Esophagus muscularis mucosa (tissue), 4 donors: ENCODE results near the gene KBTBD2. TPM values are rescaled to one million over a fixed set of nuclear protein-coding genes. Genes with fewer than 3 reads are reported as not detected.

Source experiments
- DNase-seq: peaks from one replicate; pipeline ENCODE4 v3.0.0-alpha.2; 2017; ENCODE audit errors: extremely low spot score
- H3K27ac ChIP-seq, 4 donors: fragments of 200-600 bp; sonication (generic); replicated peaks in 1 of 4; 1 replicate in 3 of 4; 2 replicates in 1 of 4; pipeline ENCODE4 v1.5.1; 2016 to 2019; ENCODE audit warnings: mild to moderate bottlenecking in 1 of 4
- H3K27me3 ChIP-seq, 4 donors: fragments of 200-600 bp; sonication (generic); one replicate each; pipeline versions ENCODE4 v1.5.1 to v1.6.0; 2016 to 2019
- H3K36me3 ChIP-seq, 4 donors: fragments of 200-600 bp; sonication (generic); one replicate each; pipeline ENCODE4 v1.5.1; 2016 to 2019
- H3K4me1 ChIP-seq, 4 donors: fragments of 200-600 bp; sonication (generic); one replicate each; pipeline ENCODE4 v1.5.1; 2016 to 2019
- H3K4me3 ChIP-seq, 4 donors: fragments of 200-600 bp; sonication (generic); 1 replicate in 2 of 4; 2 replicates in 2 of 4; pipeline ENCODE4 v1.5.1; 2016 to 2019; ENCODE audit warnings: mild to moderate bottlenecking in 4 of 4, moderate library complexity in 1 of 4
- H3K9me3 ChIP-seq, 4 donors: fragments of 200-600 bp; sonication (generic); 1 replicate in 3 of 4; 2 replicates in 1 of 4; pipeline ENCODE4 v1.5.1; 2016 to 2019
- CTCF ChIP-seq, 3 experiments: fragments of 200-600 bp in 2 of 3; fragments of 450-650 bp in 1 of 3; sonication (generic) in 2 of 3; IDR thresholded peaks; one replicate each; pipeline ENCODE4 v1.5.1; 2017 to 2019; ENCODE audit warnings: antibody characterized with exemption in 3 of 3, mild to moderate bottlenecking in 2 of 3, moderate library complexity in 1 of 3
- EP300 ChIP-seq: sonication (generic); formaldehyde crosslinking; IDR thresholded peaks from one replicate; pipeline ENCODE4 v1.6.1; 2017; ENCODE audit warnings: antibody characterized with exemption
- POLR2A ChIP-seq: fragments of 450-650 bp; IDR thresholded peaks from one replicate; pipeline ENCODE4 v1.6.1; 2017; ENCODE audit warnings: antibody characterized with exemption, moderate library complexity, mild to moderate bottlenecking, low read depth
- POLR2AphosphoS5 ChIP-seq, 2 donors: sonication (generic); formaldehyde crosslinking; IDR thresholded peaks; one replicate each; pipeline ENCODE4 v1.6.1; 2017; ENCODE audit warnings: antibody characterized with exemption in 2 of 2
- WGBS: methylation state at CpG from one replicate; pipeline ENCODE4 v1.1.5; 2018; 5-methylcytosine and 5-hydroxymethylcytosine counted together
- intact Hi-C: fragments of 100-400 bp; cut with DNase I; formaldehyde crosslinking; loops from one replicate; pipeline ENCODE4 v1.15.1; 2023
- total RNA-seq, 4 donors: library from RNA; depleted of rRNA; stranded (reverse); fragments of >200 nt; gene quantifications; one replicate each; pipeline versions ENCODE4 v1.1.0 to v1.2.1, GENCODE V29; 2016

KBTBD2 gene
- total RNA-seq, 4 donors from 2014 or later: 28.3 to 51.2 (median 38.7) TPM

DNA sequence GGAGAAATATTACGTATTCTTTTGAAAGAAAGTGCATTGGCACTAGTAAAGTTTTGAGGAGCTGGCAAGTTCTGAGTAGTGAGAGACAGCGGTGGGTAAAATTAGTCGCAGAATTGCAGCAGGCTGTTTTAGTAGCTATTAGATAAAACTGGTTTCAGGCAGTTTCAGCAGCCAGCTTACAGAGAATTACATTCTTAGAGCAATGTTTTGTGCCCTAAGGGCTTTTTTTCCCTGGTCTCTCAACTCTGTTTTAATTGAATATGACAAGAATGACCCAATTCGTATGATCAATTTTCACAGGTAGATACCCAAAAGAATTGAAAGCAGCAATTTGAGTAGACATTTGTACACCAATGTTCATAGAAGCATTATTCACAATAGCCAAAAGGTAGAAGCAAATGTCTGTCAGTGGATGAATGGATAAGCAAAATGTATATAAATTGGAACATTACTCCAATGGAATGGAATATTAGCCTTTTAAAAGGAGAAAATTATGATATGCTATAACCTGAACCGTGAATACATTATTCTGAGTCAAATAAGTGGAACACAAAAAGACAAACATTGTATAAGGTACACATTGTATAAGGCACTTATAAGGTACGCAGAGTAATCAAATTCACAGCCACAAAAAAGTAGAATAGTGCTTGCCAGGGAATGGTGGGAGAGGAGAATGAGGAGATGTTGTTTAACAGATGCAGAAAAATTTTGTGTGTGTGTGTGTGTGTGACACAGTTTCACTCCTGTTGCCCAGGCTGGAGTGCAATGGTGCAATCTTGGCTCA, 5.2 kb upstream of the KBTBD2 start:
- TF ChIP-seq CTCF (IDR thresholded peaks at IDR 0.05) (no peak), POLR2A (no peak), POLR2AphosphoS5 (IDR thresholded peaks at IDR 0.05) (no peak), EP300 (no peak)
- intact Hi-C loops: no loop called here
- no peak for DNase-seq
- no peaks in the 10 kb centered on the region for H3K9me3 ChIP-seq
- H3K4me1 ChIP-seq: peaks cover 9 to 31% (median 25%) of the 10 kb centered on the region in 4 donors
- no peak overlapping the region for H3K27ac ChIP-seq
- no peaks in the 10 kb centered on the region for H3K36me3 ChIP-seq
- H3K27me3 ChIP-seq: no peaks in the 10 kb centered on the region
- no peak overlapping the region for H3K4me3 ChIP-seq
- 92% methylated on average over 6 of the region's 6 CpGs for WGBS

DNA sequence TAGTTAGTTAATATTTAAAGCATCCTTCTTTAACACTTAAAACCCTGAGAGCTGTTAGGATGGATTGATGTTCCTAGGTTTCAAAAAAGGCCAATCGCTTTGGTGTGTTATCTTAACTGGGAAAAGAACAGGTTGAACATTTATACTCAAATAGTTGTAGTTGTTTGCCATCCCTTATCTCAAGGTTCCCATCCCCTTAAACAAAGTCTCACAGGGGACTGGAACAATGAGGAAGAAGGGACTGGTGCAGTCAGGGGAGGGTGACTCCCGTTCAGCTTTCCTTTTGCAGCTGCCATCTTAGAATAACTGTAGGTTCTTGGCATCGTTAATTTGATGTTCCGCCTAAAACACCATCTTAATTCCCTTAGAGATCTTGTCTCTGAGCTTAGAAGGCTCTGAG, 2.6 kb upstream of the KBTBD2 start:
- Histone ChIP-seq H3K9me3 (no peaks in the 10 kb centered on the region), H3K4me1 (peaks cover 16 to 41% (median 35%) of the 10 kb centered on the region in 4 donors), H3K27ac (peak overlapping the region; percentile 99 to 100 (median 100)), H3K27me3 (no peaks in the 10 kb centered on the region), H3K4me3 (no peak overlapping the region), H3K36me3 (no peaks in the 10 kb centered on the region)
- WGBS: 80% methylated on average over 4 of the region's 4 CpGs
- DNase-seq: no peak
- intact Hi-C loops: loop anchor here (5.0 kb wide), 1 partner anchor 47 kb away; no protein-coding TSS in a partner anchor
- no peak for TF ChIP-seq POLR2A
- no peak for TF ChIP-seq EP300
- TF ChIP-seq POLR2AphosphoS5 (IDR thresholded peaks at IDR 0.05): no peak
- no peak for TF ChIP-seq CTCF (IDR thresholded peaks at IDR 0.05)

- intact Hi-C loops: loop anchor here (5.0 kb wide), 1 partner anchor 46 kb away; no protein-coding TSS in a partner anchor
- Histone ChIP-seq H3K4me1 (peaks cover 20 to 46% (median 40%) of the 10 kb centered on the region in 4 donors), H3K36me3 (no peaks in the 10 kb centered on the region), H3K27me3 (no peaks in the 10 kb centered on the region), H3K9me3 (no peaks in the 10 kb centered on the region), H3K4me3 (no peak overlapping the region), H3K27ac (peak overlapping the region; percentile 99 to 100 (median 100))
- WGBS: 93% methylated on average over 3 of the region's 3 CpGs
- TF ChIP-seq CTCF (IDR thresholded peaks at IDR 0.05) (no peak), EP300 (no peak), POLR2AphosphoS5 (IDR thresholded peaks at IDR 0.05) (no peak), POLR2A (no peak)
- DNase-seq: no peak
These were observed 2.2 kb upstream of the KBTBD2 start for GRCh38 chr7:32893722-32894121.

DNA sequence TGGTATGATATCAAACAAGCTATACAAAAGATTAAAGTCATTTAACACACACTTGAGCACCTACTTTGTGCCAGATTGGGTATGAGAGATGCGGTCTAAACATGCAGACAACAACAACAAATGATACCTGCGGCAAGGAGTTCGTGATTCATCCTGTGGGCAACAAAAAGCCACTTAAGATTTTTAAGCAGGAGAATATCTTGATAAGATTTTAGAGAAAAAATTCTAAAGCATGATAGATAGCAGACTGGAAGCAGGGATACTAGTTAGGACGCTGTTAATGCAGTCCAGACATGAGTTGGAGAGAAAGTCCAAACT, 1.6 kb upstream of the KBTBD2 start:
- no peaks in the 10 kb centered on the region for H3K36me3 ChIP-seq
- no peaks in the 10 kb centered on the region for H3K27me3 ChIP-seq
- intact Hi-C loops: loop anchor here (5.0 kb wide), 1 partner anchor 46 kb away; no protein-coding TSS in a partner anchor
- 59% methylated on average over 4 of the region's 4 CpGs for WGBS
- peak overlapping the region in 2 of 4 donors; percentile 97 to 99 for H3K4me3 ChIP-seq
- H3K27ac ChIP-seq: peak overlapping the region; percentile 99 to 100 (median 100)
- DNase-seq: no peak
- H3K4me1 ChIP-seq: peaks cover 26 to 51% (median 45%) of the 10 kb centered on the region in 4 donors
- no peaks in the 10 kb centered on the region for H3K9me3 ChIP-seq
- TF ChIP-seq POLR2A (no peak), EP300 (no peak), CTCF (IDR thresholded peaks at IDR 0.05) (no peak), POLR2AphosphoS5 (IDR thresholded peaks at IDR 0.05) (no peak)
